HepG2 (cell line): ENCODE results near the gene EPB41L2. TPM values are rescaled to one million over a fixed set of nuclear protein-coding genes. Genes with fewer than 3 reads are reported as not detected.

Experiments used
- AHR ChIP-seq: IDR thresholded peaks from 2 replicates; pipeline ENCODE4 v1.6.1; 2018; ENCODE audit warnings: missing genetic modification reagents, missing compliant biosample characterization
- DMAP1 ChIP-seq: IDR thresholded peaks from 2 replicates; pipeline ENCODE4 v1.6.1; 2016
- FOXK2 ChIP-seq: fragments of 450-650 bp; IDR thresholded peaks from 2 replicates; pipeline ENCODE4 v1.6.1; 2016
- GATAD1 ChIP-seq: IDR thresholded peaks from 2 replicates; pipeline ENCODE4 v1.6.1; 2016; ENCODE audit warnings: missing genetic modification reagents, missing compliant biosample characterization
- GPBP1L1 ChIP-seq: sonication (generic); formaldehyde crosslinking; IDR thresholded peaks from 2 replicates; pipeline ENCODE4 v1.5.0; 2020; ENCODE audit warnings: mild to moderate bottlenecking, missing genetic modification reagents
- HHEX ChIP-seq: IDR thresholded peaks from 2 replicates; pipeline ENCODE4 v1.6.1; 2016; ENCODE audit warnings: control low read depth
- HNRNPH1 ChIP-seq: fragments of 200-400 bp; formaldehyde crosslinking; optimal IDR thresholded peaks from 2 replicates; pipeline ENCODE3; 2017; ENCODE audit warnings: mild to moderate bottlenecking, low read depth, low read length
- IKZF5 ChIP-seq: IDR thresholded peaks from 2 replicates; pipeline ENCODE4 v1.6.1; 2018; ENCODE audit warnings: missing genetic modification reagents, mild to moderate bottlenecking, missing compliant biosample characterization
- ISL2 ChIP-seq: sonication (generic); formaldehyde crosslinking; IDR thresholded peaks from 2 replicates; pipeline ENCODE4 v1.5.0; 2020; ENCODE audit warnings: missing genetic modification reagents
- KLF11 ChIP-seq: IDR thresholded peaks from 2 replicates; pipeline ENCODE4 v1.6.1; 2016; ENCODE audit warnings: missing compliant biosample characterization
- MIER2 ChIP-seq: IDR thresholded peaks from 2 replicates; pipeline ENCODE4 v1.6.1; 2016; ENCODE audit warnings: missing biosample characterization, missing genetic modification reagents
- MTF2 ChIP-seq: sonication (generic); formaldehyde crosslinking; IDR thresholded peaks from 2 replicates; pipeline ENCODE4 v1.5.0; 2020; ENCODE audit warnings: missing genetic modification reagents, borderline replicate concordance
- NR2F1 ChIP-seq, 2 experiments: fragments of 450-650 bp in 1 of 2; formaldehyde crosslinking in 1 of 2; IDR thresholded peaks; 2 replicates each; pipeline versions ENCODE4 v1.5.0 to v1.6.1; 2016 to 2020; ENCODE audit warnings: mild to moderate bottlenecking in 1 of 2, missing compliant biosample characterization in 1 of 2, missing genetic modification reagents in 1 of 2, moderate library complexity in 1 of 2
- PHF20 ChIP-seq: sonication (generic); formaldehyde crosslinking; IDR thresholded peaks from 2 replicates; pipeline ENCODE4 v1.5.0; 2020; ENCODE audit warnings: mild to moderate bottlenecking, missing genetic modification reagents
- ZBTB14 ChIP-seq: sonication (generic); formaldehyde crosslinking; IDR thresholded peaks from 2 replicates; pipeline ENCODE4 v1.4.0; 2020; ENCODE audit warnings: missing genetic modification reagents
- ZBTB33 ChIP-seq: sonication (generic); formaldehyde crosslinking; IDR thresholded peaks from 2 replicates; pipeline ENCODE4 v1.4.0; 2020; ENCODE audit warnings: missing genetic modification reagents
- ZNF292 ChIP-seq: sonication (generic); formaldehyde crosslinking; IDR thresholded peaks from 2 replicates; pipeline ENCODE4 v1.8.1; 2022; ENCODE audit warnings: mild to moderate bottlenecking, low read depth, missing genetic modification reagents, borderline replicate concordance
- ZNF496 ChIP-seq: sonication (generic); formaldehyde crosslinking; IDR thresholded peaks from 2 replicates; pipeline ENCODE4 v1.8.1; 2023; ENCODE audit warnings: mild to moderate bottlenecking, moderate library complexity, missing genetic modification reagents; ENCODE audit not compliant: insufficient replicate concordance
- ZNF597 ChIP-seq: sonication (generic); formaldehyde crosslinking; IDR thresholded peaks from 2 replicates; pipeline ENCODE4 v1.5.0; 2020; ENCODE audit warnings: missing genetic modification reagents
- ZNF607 ChIP-seq: sonication (generic); formaldehyde crosslinking; IDR thresholded peaks from 2 replicates; pipeline ENCODE4 v1.5.1; 2020; ENCODE audit warnings: missing genetic modification reagents, mild to moderate bottlenecking, borderline replicate concordance
- polyA plus RNA-seq, 8 experiments: library from polyadenylated mRNA; depleted of rRNA in 3 of 8; stranded (reverse) in 7 of 8; unstranded in 1 of 8; fragments of >200 nt; fragmentation: Illumina TruSeq in 4 of 8; extraction: Trizol in 4 of 8; gene quantifications; 2 replicates each; pipeline versions ENCODE4 v1.2.1 to v1.2.3, GENCODE V29; 2011 to 2016; ENCODE audit warnings: low read depth in 4 of 8, missing spikeins in 1 of 8, mixed read lengths in 1 of 8; ENCODE audit not compliant: insufficient read depth in 1 of 8
- total RNA-seq, 5 experiments: library from RNA; depleted of rRNA; stranded (reverse); fragments of >200 nt; fragmentation: Illumina TruSeq; extraction: Trizol; gene quantifications; 2 replicates each; pipeline ENCODE4 v1.2.3, GENCODE V29; 2016; ENCODE audit warnings: low read depth in 1 of 5

Gene EPB41L2
- total and polyA plus RNA-seq, 2 of the 13 experiments (the other 11 are each of a cell fraction or from before 2014, with no cell fraction given) = 41.7 to 56.4 TPM

GRCh38 chr6:130863415-130864230 lies 199.4 kb downstream of the EPB41L2 start (continued):
- TF ChIP-seq ZBTB14 (CRISPR knock-in tag) (no peak), ZNF607 (peak; percentile 52; the same call in 1 of the 2 replicates), ZNF496 (no peak), GPBP1L1 (CRISPR knock-in tag) (no peak), PHF20 (CRISPR knock-in tag) (no peak), MIER2 (peak; percentile 88; the same call in 1 of the 2 replicates), ZNF292 (CRISPR knock-in tag) (peak; percentile 86), ISL2 (peak; percentile 100), NR2F1 (CRISPR knock-in tag; IDR thresholded peaks at IDR 0.05) (peak; percentile 85 to 86), HHEX (CRISPR knock-in tag) (peak; percentile 95), ZNF597 (CRISPR knock-in tag) (no peak), IKZF5 (CRISPR knock-in tag) (peak; percentile 95), DMAP1 (CRISPR knock-in tag) (peak; percentile 72; the same call in 1 of the 2 replicates), GATAD1 (CRISPR knock-in tag) (peak; percentile 69), ZBTB33 (CRISPR knock-in tag) (peak; percentile 24; the same call in 1 of the 2 replicates), KLF11 (CRISPR knock-in tag) (peak; percentile 97), MTF2 (no peak), HNRNPH1 (no peak), FOXK2 (peak; percentile 94), AHR (CRISPR knock-in tag) (no peak; the same call in 1 of the 2 replicates)
